Psoas muscle (tissue), 8 donors: ENCODE data around the gene RAD51B. TPM values are rescaled to one million over a fixed set of nuclear protein-coding genes. Genes with fewer than 3 reads are reported as not detected.

Experiments
- ATAC-seq, 4 donors: fragments of 200-7000 bp; cut with Tn5 transposase; one replicate each; pipeline ENCODE4 v1.9.1; 2020; ENCODE audit warnings: moderate library complexity in 3 of 4, mild to moderate bottlenecking in 2 of 4
- DNase-seq, 2 donors: peaks; one replicate each; pipeline ENCODE4 v3.0.0-alpha.2; 2020
- H3K27ac ChIP-seq: fragments of 200-600 bp; one replicate; pipeline ENCODE4 v1.8.0; 2022
- H3K27me3 ChIP-seq, 3 donors: fragments of 200-600 bp in 1 of 3; one replicate each; pipeline versions ENCODE4 v1.6.1 to v1.8.0; 2013 to 2022; ENCODE audit warnings: low read length in 2 of 3, mild to moderate bottlenecking in 2 of 3, moderate library complexity in 1 of 3; ENCODE audit not compliant: insufficient read depth in 3 of 3
- H3K36me3 ChIP-seq, 2 donors: fragments of 200-600 bp in 1 of 2; one replicate each; pipeline versions ENCODE4 v1.6.1 to v1.8.0; 2013 to 2022; ENCODE audit warnings: low read depth in 1 of 2, mild to moderate bottlenecking in 1 of 2, moderate library complexity in 1 of 2; ENCODE audit not compliant: insufficient read depth in 1 of 2
- H3K4me1 ChIP-seq: fragments of 200-600 bp; one replicate; pipeline ENCODE4 v1.8.0; 2022
- H3K4me3 ChIP-seq: fragments of 200-600 bp; one replicate; pipeline ENCODE4 v1.8.0; 2022; ENCODE audit warnings: mild to moderate bottlenecking
- H3K9me3 ChIP-seq: fragments of 200-600 bp; one replicate; pipeline ENCODE4 v1.8.0; 2022
- CTCF ChIP-seq: fragments of 200-600 bp; IDR thresholded peaks from one replicate; pipeline ENCODE4 v1.8.0; 2022; ENCODE audit warnings: antibody characterized with exemption
- WGBS, 3 donors: extraction: QIAGEN DNeasy Blood & Tissue Kit; methylation state at CpG; one replicate each; pipeline versions ENCODE4 v1.1.6 to v1.1.7; 2013; 5-methylcytosine and 5-hydroxymethylcytosine counted together
- intact Hi-C, 2 donors: fragments of 100-400 bp; cut with DNase I; formaldehyde crosslinking; loops; one replicate each; pipeline versions ENCODE4 v1.11.0 to v1.14.2; 2022
- polyA plus RNA-seq, 3 donors: library from polyadenylated mRNA; stranded (reverse); fragments of 200-250 nt; gene quantifications; one replicate each; pipeline ENCODE4 v1.2.3, GENCODE V29; 2013
- total RNA-seq, 4 donors: library from RNA; stranded (reverse); fragmentation: NEBNext Ultra II Directional in 2 of 4; extraction: Animal tissue kit (Norgen Biotek cat#: 25700) in 2 of 4; gene quantifications; one replicate each; pipeline versions ENCODE4 v1.2.1 to v1.2.4, GENCODE V29; 2021 to 2023
- donor health status: healthy with polysubstance abuse.
- donor health status: DM: no; HTN: no; CAD: no; lungs with moderate emphysema.
- donor health status: Bipolar disorder and iron deficiency.
- donor health status: healthy.
- donor health status: DM: yes; HTN: yes; CAD: no.
- donor health status: DM: no; HTN: no; CAD: no.
- donor health status: DM: no; HTN: no; CAD: no.
- donor health status: DM: yes; HTN: yes; CAD: no.

Gene RAD51B
- total and polyA plus RNA-seq, 7 donors: 0.60 to 7.2 (median 2.2) TPM

- ATAC-seq: no peak
- H3K27ac ChIP-seq: no peak overlapping the region
- no peak overlapping the region for H3K4me3 ChIP-seq
- no peak for TF ChIP-seq CTCF
- no peaks in the 10 kb centered on the region for H3K4me1 ChIP-seq
- no peaks in the 10 kb centered on the region for H3K36me3 ChIP-seq
- H3K27me3 ChIP-seq: no peaks in the 10 kb centered on the region
- no peak for DNase-seq
- 71 to 95% (median 83%) methylated on average over 5 of the region's 5 CpGs for WGBS, 3 donors
- intact Hi-C loops: loop anchor here in 1 of 2 donors (2.0 to 10.0 kb wide), 2 partner anchors 73 to 163 kb away; no protein-coding TSS in a partner anchor
- H3K9me3 ChIP-seq: no peaks in the 10 kb centered on the region
Measured at GRCh38 chr14:68081489-68081888, 261.9 kb downstream of the RAD51B start.

GRCh38 chr14:68082698-68083291 lies 263.2 kb downstream of the RAD51B start:
- Histone ChIP-seq H3K27ac (no peak overlapping the region), H3K27me3 (no peaks in the 10 kb centered on the region), H3K9me3 (no peaks in the 10 kb centered on the region), H3K4me3 (no peak overlapping the region), H3K4me1 (no peaks in the 10 kb centered on the region), H3K36me3 (no peaks in the 10 kb centered on the region)
- no peak for DNase-seq
- intact Hi-C loops: loop anchor here in 1 of 2 donors (10.0 kb wide), 1 partner anchor 162 kb away; no protein-coding TSS in a partner anchor
- WGBS, 3 donors: 63 to 93% (median 75%) methylated on average over 3 of the region's 3 CpGs
- no peak for TF ChIP-seq CTCF
- no peak for ATAC-seq

- Histone ChIP-seq H3K27me3 (no peaks in the 10 kb centered on the region), H3K27ac (no peak overlapping the region), H3K36me3 (no peaks in the 10 kb centered on the region), H3K9me3 (no peaks in the 10 kb centered on the region), H3K4me3 (no peak overlapping the region), H3K4me1 (peaks cover 9% of the 10 kb centered on the region)
- TF ChIP-seq CTCF: peak; percentile 20
- intact Hi-C loops: loop anchor here in 1 of 2 donors (10.0 kb wide), 1 partner anchor 161 kb away; no protein-coding TSS in a partner anchor
- DNase-seq (no peak), ATAC-seq (peak in 2 of 4 donors; percentile 55 to 63)
Measured at GRCh38 chr14:68084256-68084655, 264.7 kb downstream of the RAD51B start.

- DNase-seq (no peak), ATAC-seq (no peak)
- H3K27me3 ChIP-seq: no peaks in the 10 kb centered on the region
- H3K36me3 ChIP-seq: no peaks in the 10 kb centered on the region
- no peak for TF ChIP-seq CTCF
- 78 to 93% (median 85%) methylated on average over 8 of the region's 8 CpGs for WGBS, 3 donors
- H3K9me3 ChIP-seq: no peaks in the 10 kb centered on the region
- intact Hi-C loops: loop anchor here in 1 of 2 donors (5.0 to 10.0 kb wide), 2 partner anchors 159 to 732 kb away; no protein-coding TSS in a partner anchor
- no peak overlapping the region for H3K4me3 ChIP-seq
- H3K4me1 ChIP-seq: peaks cover 12% of the 10 kb centered on the region
- no peak overlapping the region for H3K27ac ChIP-seq
Measured at GRCh38 chr14:68085742-68086141, 266.2 kb downstream of the RAD51B start.

GRCh38 chr14:68088451-68088854 lies 268.9 kb downstream of the RAD51B start:
- H3K9me3 ChIP-seq: peaks cover 4% of the 10 kb centered on the region
- peak in 1 of 2 donors; percentile 51 for DNase-seq
- H3K4me3 ChIP-seq: peak overlapping the region; percentile 50
- ATAC-seq: peak in 3 of 4 donors; percentile 65 to 75 (median 69)
- 20 to 28% (median 22%) methylated on average over 5 of the region's 5 CpGs for WGBS, 3 donors
- no peaks in the 10 kb centered on the region for H3K36me3 ChIP-seq
- H3K4me1 ChIP-seq: peaks cover 12% of the 10 kb centered on the region
- H3K27ac ChIP-seq: peak overlapping the region; percentile 24
- intact Hi-C loops: loop anchor here in 1 of 2 donors (5.0 to 10.0 kb wide), 2 partner anchors 156 to 729 kb away; no protein-coding TSS in a partner anchor
- H3K27me3 ChIP-seq: no peaks in the 10 kb centered on the region
- no peak for TF ChIP-seq CTCF
